ENCODE measurements around the gene PLEKHG4B.

Gene PLEKHG4B

DNA sequence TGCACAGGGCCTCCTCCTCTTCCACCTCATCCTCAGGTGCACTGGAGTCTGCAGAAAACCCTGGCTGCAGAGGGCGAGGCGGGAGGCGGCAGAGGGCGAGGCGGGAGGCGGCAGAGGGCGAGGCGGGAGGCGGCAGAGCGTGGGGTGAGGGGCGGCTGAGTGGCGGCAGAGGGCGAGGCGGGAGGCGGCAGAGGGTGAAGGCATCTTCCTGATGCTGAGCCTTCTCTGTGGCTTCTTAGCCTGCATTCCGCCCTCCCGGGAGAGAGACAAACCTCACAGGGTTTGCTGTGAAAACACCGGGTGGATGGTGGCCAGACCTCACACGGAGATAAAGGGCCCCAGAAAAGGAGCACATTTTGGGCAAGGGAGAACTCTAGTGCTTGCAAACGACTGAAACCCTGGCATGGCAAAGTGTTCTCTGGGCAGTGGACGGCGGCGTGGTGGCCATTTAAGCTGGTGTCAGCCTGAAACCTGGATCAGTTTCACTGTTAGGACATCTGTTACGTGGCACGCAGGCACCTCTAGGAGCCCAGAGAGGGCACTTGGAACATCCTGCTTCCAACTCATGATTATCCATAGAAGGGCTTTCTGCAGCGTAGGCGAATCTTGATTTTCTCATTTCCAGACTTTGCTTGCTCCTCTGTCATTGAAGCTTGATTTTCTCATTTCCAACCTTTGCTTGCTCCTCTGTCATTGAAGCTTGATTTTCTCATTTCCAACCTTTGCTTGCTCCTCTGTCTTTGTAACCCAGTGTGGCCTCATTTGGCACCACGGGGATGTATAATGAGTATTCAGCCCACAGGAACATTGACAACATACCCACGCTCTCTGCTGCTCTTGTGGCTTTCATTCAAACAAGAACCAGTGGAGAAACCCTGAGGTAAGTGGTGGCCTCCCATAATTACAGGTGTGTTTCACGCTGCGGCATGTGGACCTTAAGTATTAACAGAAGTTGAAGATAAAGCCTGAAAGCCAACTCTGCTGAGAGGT lies 16.3 kb upstream of the PLEKHG4B start:
- DNase-seq = no peak

- DNase-seq = no peak
Observed at GRCh38 chr5:76358-77169, 15.4 kb upstream of the PLEKHG4B start.

- no peak for DNase-seq
Observed at GRCh38 chr5:77170-77501, 14.8 kb upstream of the PLEKHG4B start.

- DNase-seq = no peak
Observed at GRCh38 chr5:77546-77945, 14.4 kb upstream of the PLEKHG4B start.

- no peak for DNase-seq
Observed at GRCh38 chr5:77957-78804, 13.8 kb upstream of the PLEKHG4B start.

DNA sequence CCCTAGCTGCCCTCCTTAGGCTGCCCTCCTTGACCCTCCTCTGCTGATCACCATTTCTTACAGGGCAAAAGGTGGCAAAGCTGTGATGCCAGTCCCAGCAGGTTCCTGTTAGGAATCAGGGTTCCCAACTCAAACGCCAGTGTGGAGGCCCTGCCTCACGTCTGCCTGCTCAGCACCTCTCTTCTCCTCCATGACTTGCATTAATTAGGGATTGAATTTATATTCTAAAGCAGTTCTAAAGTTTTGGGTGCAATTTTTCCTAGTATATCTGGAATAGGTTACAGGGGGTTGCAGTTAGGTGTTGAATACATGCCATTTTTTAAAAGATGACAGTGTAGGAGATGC lies 13.2 kb upstream of the PLEKHG4B start:
- no peak for DNase-seq

GRCh38 chr5:79263-79662 lies 12.7 kb upstream of the PLEKHG4B start:
- no peak for DNase-seq

DNA sequence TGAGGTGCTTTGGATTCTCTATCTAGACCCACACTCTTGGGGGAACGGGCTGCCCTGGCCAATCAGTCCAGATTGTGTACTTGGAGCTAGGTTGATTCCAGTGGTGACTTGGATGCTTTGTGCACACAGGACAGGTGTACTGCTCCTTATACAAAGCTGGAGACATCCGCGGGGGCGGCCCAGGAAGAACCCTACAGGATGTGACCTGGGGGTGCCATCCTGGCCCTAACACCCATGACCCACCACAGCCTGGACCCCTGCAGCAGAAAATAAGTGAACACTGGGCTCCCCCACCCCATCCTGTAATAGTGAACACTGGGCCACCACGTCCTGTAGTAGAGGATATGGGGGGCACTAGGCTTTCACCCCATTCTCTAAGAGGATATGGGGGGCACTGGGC lies 12.1 kb upstream of the PLEKHG4B start:
- no peak for DNase-seq

- DNase-seq = no peak
Observed at GRCh38 chr5:81391-82021, 10.5 kb upstream of the PLEKHG4B start.

DNA sequence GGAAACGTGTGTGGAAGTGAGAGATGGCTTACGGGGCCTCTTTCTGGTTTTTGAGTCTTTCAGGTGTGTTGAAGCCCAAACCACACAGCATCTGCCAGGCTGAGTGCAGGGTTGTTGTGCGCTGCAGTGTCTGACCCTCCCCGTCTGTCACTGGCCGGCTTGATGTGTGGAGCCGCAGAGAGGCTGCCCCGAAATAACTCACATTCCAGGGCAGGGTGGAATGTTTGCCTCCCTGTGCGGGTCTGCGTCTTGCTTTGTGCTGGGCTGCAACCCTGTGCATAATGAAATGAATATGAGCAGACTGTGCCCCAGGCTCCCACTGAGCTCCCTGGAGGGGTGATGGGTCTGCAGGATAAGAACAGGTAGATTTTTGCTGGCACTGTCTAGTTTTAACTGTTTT lies 9.9 kb upstream of the PLEKHG4B start:
- DNase-seq = no peak

DNA sequence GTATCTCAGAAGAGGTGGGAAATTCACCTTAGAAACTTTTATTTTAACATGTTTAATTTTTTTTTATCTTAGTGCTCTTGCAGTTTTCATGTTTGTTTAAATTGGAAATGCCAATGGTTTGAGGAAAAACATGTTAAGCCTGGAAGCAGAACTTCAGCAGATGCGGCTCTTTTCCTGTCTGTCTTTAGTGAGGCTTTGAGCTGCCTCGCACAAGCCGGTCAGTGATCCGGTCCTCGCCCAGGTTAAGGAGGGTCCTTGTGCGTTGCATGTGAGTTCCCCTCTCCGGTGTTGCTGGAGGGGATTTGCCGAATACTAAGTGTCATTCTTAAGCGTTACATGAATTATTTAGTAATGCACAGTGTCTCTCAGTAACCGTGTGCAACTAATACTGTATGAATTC lies 9.4 kb upstream of the PLEKHG4B start:
- no peak for DNase-seq

GRCh38 chr5:83029-83428 lies 8.9 kb upstream of the PLEKHG4B start:
- DNase-seq = no peak

GRCh38 chr5:85334-85995 lies 6.5 kb upstream of the PLEKHG4B start:
- no peak for DNase-seq

GRCh38 chr5:89337-90286 lies 2.4 kb upstream of the PLEKHG4B start:
- DNase-seq = no peak

GRCh38 chr5:90590-91547 lies 1.1 kb upstream of the PLEKHG4B start:
- DNase-seq = peak; percentile 33

DNA sequence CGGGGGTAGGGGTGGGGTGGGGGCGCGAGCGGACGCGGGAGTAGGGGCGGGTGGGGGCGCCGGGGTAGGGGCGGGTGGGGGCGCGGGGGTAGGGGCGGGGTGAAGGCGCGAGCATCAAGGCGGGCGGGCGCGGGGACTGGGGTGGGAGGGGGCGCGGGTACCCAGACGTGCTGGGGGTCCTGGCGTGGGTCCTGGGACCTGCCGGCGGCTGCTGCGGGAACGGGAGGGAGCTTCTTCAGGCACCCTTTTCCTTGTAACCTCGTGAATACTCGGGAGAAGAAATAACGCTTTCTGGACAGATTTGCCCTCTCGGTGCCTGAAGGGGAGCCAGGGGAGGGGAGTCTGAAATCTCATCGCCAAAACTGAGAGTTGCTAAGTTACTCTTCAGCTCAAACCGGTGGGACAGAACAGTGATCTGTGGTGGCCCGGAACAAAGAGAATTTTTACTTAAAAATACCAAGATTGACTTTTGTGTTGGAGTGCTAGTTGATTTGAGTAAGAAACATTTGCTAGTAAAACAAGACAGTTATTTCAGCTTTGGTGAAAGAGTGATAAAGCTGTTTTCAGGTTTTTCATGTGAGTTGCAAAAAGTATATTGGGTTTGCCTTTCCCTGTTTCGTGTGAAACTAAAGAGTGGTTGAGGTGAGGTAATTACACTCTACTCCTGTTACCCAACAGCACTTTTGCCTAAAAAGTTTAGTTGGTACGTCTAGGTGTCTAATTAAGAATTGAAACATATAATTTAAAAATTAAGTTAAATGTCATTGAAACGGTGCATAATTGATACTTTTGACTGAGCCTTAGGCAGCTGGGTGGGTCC lies 643 bp downstream of the PLEKHG4B start:
- no peak for DNase-seq

- DNase-seq = no peak
Observed at GRCh38 chr5:93221-93980, 1.4 kb downstream of the PLEKHG4B start.
